DOHH2 (cell line): Measurements from ENCODE around the gene TDRD9.

ENCODE experiments used
- CTCF ChIP-seq: fragments of 200-600 bp; sonication (generic); IDR thresholded peaks from one replicate; pipeline ENCODE4 v1.5.1; 2014; ENCODE audit warnings: antibody characterized with exemption, mild to moderate bottlenecking, low read depth, low read length; ENCODE audit not compliant: poor library complexity, severe bottlenecking
- EZH2phosphoT487 ChIP-seq: fragments of 200-600 bp; sonication (generic); IDR thresholded peaks from 2 replicates; pipeline ENCODE4 v1.6.1; 2017; ENCODE audit warnings: borderline replicate concordance, mild to moderate bottlenecking, antibody characterized with exemption, low read length, moderate library complexity, mixed read lengths

- TF ChIP-seq CTCF (no peak), EZH2phosphoT487 (no peak)
These were observed 108.0 kb downstream of the TDRD9 start for GRCh38 chr14:104036212-104036611.
